Cardiac muscle cell (in vitro differentiated cells and primary cell): ENCODE measurements around the gene KRT10. TPM values are rescaled to one million over a fixed set of nuclear protein-coding genes. Genes with fewer than 3 reads are reported as not detected.

ENCODE experiments used
- DNase-seq, 2 donors: peaks; one replicate each; pipeline versions ENCODE4 v3.0.0 to v3.0.0-alpha.2; 2010 to 2017; ENCODE audit warnings: low read depth in 1 of 2, low spot score in 1 of 2
- H3K27ac ChIP-seq: fragments of 200-600 bp; sonication (generic); 2 replicates; pipeline ENCODE4 v1.5.1; 2016
- H3K27me3 ChIP-seq: fragments of 200-600 bp; sonication (generic); 2 replicates; pipeline ENCODE4 v1.6.0; 2016; ENCODE audit warnings: control low read depth
- H3K36me3 ChIP-seq: fragments of 200-600 bp; sonication (generic); 2 replicates; pipeline ENCODE4 v1.5.1; 2016; ENCODE audit warnings: control low read depth
- H3K4me1 ChIP-seq: fragments of 200-600 bp; sonication (generic); 2 replicates; pipeline ENCODE4 v1.8.1; 2017; ENCODE audit warnings: low read depth, mild to moderate bottlenecking, mixed run types
- H3K4me3 ChIP-seq: fragments of 200-600 bp; sonication (generic); 2 replicates; pipeline ENCODE4 v1.5.1; 2016; ENCODE audit warnings: mild to moderate bottlenecking
- H3K9me3 ChIP-seq: fragments of 200-600 bp; sonication (generic); 2 replicates; pipeline ENCODE4 v1.5.1; 2017; ENCODE audit warnings: low read depth, mild to moderate bottlenecking, control low read depth
- CTCF ChIP-seq: IDR thresholded peaks from 2 replicates; pipeline ENCODE4 v1.5.1; 2012; ENCODE audit warnings: low read depth, mild to moderate bottlenecking, low read length
- polyA plus RNA-seq: library from polyadenylated mRNA; unstranded; fragments of >200 nt; fragmentation: Nextera tagmentation; extraction: Ambion mirVana; gene quantifications from 2 replicates; pipeline ENCODE4 v1.2.1, GENCODE V29; 2016
- total RNA-seq: library from RNA; depleted of rRNA; stranded (reverse); fragments of >200 nt; gene quantifications from 2 replicates; pipeline ENCODE4 v1.2.3, GENCODE V29; 2016

Gene KRT10
- total and polyA plus RNA-seq, 2 experiments from 2014 or later = 30.1 to 131 TPM

GRCh38 chr17:40830085-40830776 lies 7.8 kb upstream of the KRT10 start:
- Histone ChIP-seq H3K9me3 (no peaks in the 10 kb centered on the region), H3K27ac (no peak overlapping the region), H3K27me3 (peaks cover 40% of the 10 kb centered on the region), H3K4me3 (no peak overlapping the region), H3K4me1 (peaks cover 9% of the 10 kb centered on the region), H3K36me3 (no peaks in the 10 kb centered on the region)
- DNase-seq = no peak
- TF ChIP-seq CTCF = no peak

GRCh38 chr17:40828454-40829044 lies 6.1 kb upstream of the KRT10 start:
- no peaks in the 10 kb centered on the region for H3K36me3 ChIP-seq
- no peak overlapping the region for H3K27ac ChIP-seq
- TF ChIP-seq CTCF = no peak
- peaks cover 9% of the 10 kb centered on the region for H3K4me1 ChIP-seq
- H3K27me3 ChIP-seq = peaks cover 46% of the 10 kb centered on the region
- no peaks in the 10 kb centered on the region for H3K9me3 ChIP-seq
- no peak overlapping the region for H3K4me3 ChIP-seq
- no peak for DNase-seq

- H3K4me3 ChIP-seq = no peak overlapping the region
- H3K36me3 ChIP-seq = no peaks in the 10 kb centered on the region
- H3K9me3 ChIP-seq = no peaks in the 10 kb centered on the region
- TF ChIP-seq CTCF = no peak
- peaks cover 9% of the 10 kb centered on the region for H3K4me1 ChIP-seq
- no peak overlapping the region for H3K27ac ChIP-seq
- H3K27me3 ChIP-seq = peaks cover 42% of the 10 kb centered on the region
- peak; percentile 13 to 35 for DNase-seq
Measured at GRCh38 chr17:40827746-40828453, 5.5 kb upstream of the KRT10 start.

GRCh38 chr17:40825599-40825998 lies 3.2 kb upstream of the KRT10 start:
- no peaks in the 10 kb centered on the region for H3K36me3 ChIP-seq
- DNase-seq = no peak
- H3K4me3 ChIP-seq = no peak overlapping the region
- H3K27ac ChIP-seq = no peak overlapping the region
- no peak for TF ChIP-seq CTCF
- H3K27me3 ChIP-seq = peaks cover 43% of the 10 kb centered on the region
- H3K4me1 ChIP-seq = peaks cover 9% of the 10 kb centered on the region
- H3K9me3 ChIP-seq = no peaks in the 10 kb centered on the region

GRCh38 chr17:40824015-40824832 lies 1.8 kb upstream of the KRT10 start:
- Histone ChIP-seq H3K36me3 (no peaks in the 10 kb centered on the region), H3K27ac (no peak overlapping the region), H3K4me1 (peaks cover 14% of the 10 kb centered on the region), H3K27me3 (peaks cover 40% of the 10 kb centered on the region), H3K4me3 (no peak overlapping the region), H3K9me3 (no peaks in the 10 kb centered on the region)
- DNase-seq = no peak
- TF ChIP-seq CTCF = no peak
